GM04503 (cell line): ENCODE results near the gene OR3A3.

ENCODE experiments used
- DNase-seq: peaks from one replicate; pipeline ENCODE4 v3.0.0-alpha.2; 2012; ENCODE audit warnings: low read depth

Gene OR3A3

DNA sequence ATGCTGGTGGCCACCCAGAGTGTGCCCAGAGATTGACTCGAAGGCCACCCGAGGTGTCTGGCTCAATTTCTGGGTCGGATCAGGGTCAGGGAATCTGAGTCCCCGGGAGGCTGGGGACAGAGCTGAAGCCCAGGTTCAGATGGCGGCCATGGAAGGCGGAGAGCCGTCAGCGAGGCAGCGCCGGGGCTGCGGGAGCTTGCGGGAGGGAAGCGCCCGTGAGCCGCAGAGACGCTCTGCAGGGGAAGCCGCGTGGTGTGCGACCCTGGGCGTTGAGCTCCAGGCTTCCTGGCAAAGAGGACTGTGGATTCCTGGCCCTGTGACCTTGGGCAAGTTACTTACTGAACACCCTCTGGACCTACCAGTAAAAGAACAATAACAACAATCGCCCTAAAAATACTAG, 61.0 kb downstream of the OR3A3 start:
- no peak for DNase-seq
